Measurements from ENCODE around the gene OR51G2.

Gene OR51G2

GRCh38 chr11:4903484-4903883, 15.7 kb downstream of the OR51G2 start, which contains the start of gene OR51A7:
Gene OR51A7 (plus strand): TSS chr11:4903783. CDS start chr11:4907370, 3,587 bp downstream.
- Histone ChIP-seq H3K36me3 (ENCODE audit: insufficient read depth) (no peaks in the 10 kb centered on the region), H3K79me2 (ENCODE audit: insufficient read depth, low read depth) (no peaks in the 10 kb centered on the region)
- TF ChIP-seq, protein P1, sequence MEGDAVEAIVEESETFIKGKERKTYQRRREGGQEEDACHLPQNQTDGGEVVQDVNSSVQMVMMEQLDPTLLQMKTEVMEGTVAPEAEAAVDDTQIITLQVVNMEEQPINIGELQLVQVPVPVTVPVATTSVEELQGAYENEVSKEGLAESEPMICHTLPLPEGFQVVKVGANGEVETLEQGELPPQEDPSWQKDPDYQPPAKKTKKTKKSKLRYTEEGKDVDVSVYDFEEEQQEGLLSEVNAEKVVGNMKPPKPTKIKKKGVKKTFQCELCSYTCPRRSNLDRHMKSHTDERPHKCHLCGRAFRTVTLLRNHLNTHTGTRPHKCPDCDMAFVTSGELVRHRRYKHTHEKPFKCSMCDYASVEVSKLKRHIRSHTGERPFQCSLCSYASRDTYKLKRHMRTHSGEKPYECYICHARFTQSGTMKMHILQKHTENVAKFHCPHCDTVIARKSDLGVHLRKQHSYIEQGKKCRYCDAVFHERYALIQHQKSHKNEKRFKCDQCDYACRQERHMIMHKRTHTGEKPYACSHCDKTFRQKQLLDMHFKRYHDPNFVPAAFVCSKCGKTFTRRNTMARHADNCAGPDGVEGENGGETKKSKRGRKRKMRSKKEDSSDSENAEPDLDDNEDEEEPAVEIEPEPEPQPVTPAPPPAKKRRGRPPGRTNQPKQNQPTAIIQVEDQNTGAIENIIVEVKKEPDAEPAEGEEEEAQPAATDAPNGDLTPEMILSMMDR (conservative IDR thresholded peaks at IDR 0.05; ENCODE audit: low read depth, low read length), result no peak

DNA sequence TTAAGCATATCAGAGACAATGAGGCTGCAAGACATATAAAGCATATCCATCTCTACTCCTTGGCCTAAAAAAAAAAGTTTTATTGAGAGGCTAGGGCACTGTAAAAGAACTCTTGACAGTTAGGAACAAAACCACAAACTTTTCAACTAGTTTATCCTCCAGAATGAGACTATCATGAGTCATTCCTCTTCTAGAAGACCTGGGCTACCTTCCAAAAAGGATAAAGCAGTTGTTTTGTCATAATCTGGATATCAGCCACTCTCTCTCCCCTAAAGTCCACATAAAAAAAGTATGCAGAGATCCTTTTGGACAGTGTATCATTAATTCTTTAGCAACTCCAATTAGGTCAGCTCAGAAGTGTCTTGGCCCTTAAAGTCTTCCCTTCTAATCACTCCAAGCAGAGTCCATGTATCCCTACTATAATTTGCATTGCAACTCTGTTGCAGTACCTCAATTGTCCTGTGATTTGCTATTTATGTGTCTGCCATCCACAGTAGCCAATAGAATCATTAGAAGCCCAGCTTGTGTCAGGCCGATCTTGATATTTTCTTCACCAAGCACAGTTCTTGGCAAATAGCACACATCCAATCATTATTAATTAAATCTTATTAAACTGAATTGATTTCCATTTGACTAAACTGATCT, 27.0 kb downstream of the OR51G2 start:
- Histone ChIP-seq H3K27ac (no peak overlapping the region), H3K36me3 (ENCODE audit: insufficient read depth) (no peaks in the 10 kb centered on the region), H3K4me3 (IDR thresholded peaks at IDR 0.05; ENCODE audit: insufficient read depth, low read depth, low read length) (no peak overlapping the region), H3K27me3 (ENCODE audit: insufficient read depth, low read depth) (no peaks in the 10 kb centered on the region), H3K4me1 (ENCODE audit: low read depth, poor library complexity, severe bottlenecking) (no peaks in the 10 kb centered on the region), H3K4me2 (no peak overlapping the region), H4K20me1 (ENCODE audit: insufficient read depth) (no peaks in the 10 kb centered on the region), H3K79me2 (ENCODE audit: insufficient read depth, low read depth) (no peaks in the 10 kb centered on the region), H2AFZ (ENCODE audit: low read depth) (no peak overlapping the region), H3K9ac (no peak overlapping the region)
- TF ChIP-seq, protein P1 (conservative IDR thresholded peaks at IDR 0.05; ENCODE audit: low read depth, low read length), result no peak

More at GRCh38 chr11:4903484-4903883, 15.7 kb downstream of the OR51G2 start, which contains the start of gene OR51A7:
- Histone ChIP-seq H3K9ac (no peak within 1 kb of the TSS), H3K27me3 (ENCODE audit: insufficient read depth, low read depth) (no peaks in the 10 kb centered on the region), H2AFZ (ENCODE audit: low read depth) (no peak within 1 kb of the TSS), H3K27ac (no peak within 1 kb of the TSS), H4K20me1 (ENCODE audit: insufficient read depth) (no peaks in the 10 kb centered on the region), H3K4me1 (ENCODE audit: low read depth, poor library complexity, severe bottlenecking) (no peaks in the 10 kb centered on the region), H3K4me3 (IDR thresholded peaks at IDR 0.05; ENCODE audit: insufficient read depth, low read depth, low read length) (no peak within 1 kb of the TSS), H3K4me2 (no peak within 1 kb of the TSS)

GRCh38 chr11:4890279-4890678, 28.9 kb downstream of the OR51G2 start:
- H3K4me3 ChIP-seq (IDR thresholded peaks at IDR 0.05; ENCODE audit: insufficient read depth, low read depth, low read length), result no peak overlapping the region
- no peaks in the 10 kb centered on the region for H3K4me1 ChIP-seq (ENCODE audit: low read depth, poor library complexity, severe bottlenecking)
- H3K4me2 ChIP-seq, result no peak overlapping the region
- no peak overlapping the region for H3K27ac ChIP-seq
- TF ChIP-seq, protein P1 (conservative IDR thresholded peaks at IDR 0.05; ENCODE audit: low read depth, low read length), result no peak
- no peak overlapping the region for H2AFZ ChIP-seq (ENCODE audit: low read depth)
- H3K27me3 ChIP-seq (ENCODE audit: insufficient read depth, low read depth), result no peaks in the 10 kb centered on the region
- no peaks in the 10 kb centered on the region for H4K20me1 ChIP-seq (ENCODE audit: insufficient read depth)
- H3K9ac ChIP-seq, result no peak overlapping the region
- H3K79me2 ChIP-seq (ENCODE audit: insufficient read depth, low read depth), result no peaks in the 10 kb centered on the region
- no peaks in the 10 kb centered on the region for H3K36me3 ChIP-seq (ENCODE audit: insufficient read depth)

- H2AFZ ChIP-seq (ENCODE audit: low read depth), result no peak overlapping the region
- H3K27ac ChIP-seq, result no peak overlapping the region
- no peak overlapping the region for H3K9ac ChIP-seq
- H3K27me3 ChIP-seq (ENCODE audit: insufficient read depth, low read depth), result no peaks in the 10 kb centered on the region
- no peaks in the 10 kb centered on the region for H3K36me3 ChIP-seq (ENCODE audit: insufficient read depth)
- no peaks in the 10 kb centered on the region for H3K4me1 ChIP-seq (ENCODE audit: low read depth, poor library complexity, severe bottlenecking)
- no peak overlapping the region for H3K4me3 ChIP-seq (IDR thresholded peaks at IDR 0.05; ENCODE audit: insufficient read depth, low read depth, low read length)
- TF ChIP-seq, protein P1 (conservative IDR thresholded peaks at IDR 0.05; ENCODE audit: low read depth, low read length), result no peak
- no peaks in the 10 kb centered on the region for H3K79me2 ChIP-seq (ENCODE audit: insufficient read depth, low read depth)
- H3K4me2 ChIP-seq, result no peak overlapping the region
- H4K20me1 ChIP-seq (ENCODE audit: insufficient read depth), result no peaks in the 10 kb centered on the region
These were observed 31.6 kb downstream of the OR51G2 start for GRCh38 chr11:4887591-4887990.

Measured in KMS-11 (cell line).